Measurements from ENCODE around the gene HOMER2.

- TF ChIP-seq ZNF530 (tag by site-specific recombination; IDR thresholded peaks at IDR 0.05; ENCODE audit: low read depth), result no peak
- TF ChIP-seq HOXA7 (CRISPR knock-in tag; IDR thresholded peaks at IDR 0.05; ENCODE audit: borderline replicate concordance), result no peak
- TF ChIP-seq ZFP41 (tag by site-specific recombination; IDR thresholded peaks at IDR 0.05; ENCODE audit: borderline replicate concordance), result no peak
- no peak for TF ChIP-seq PRDM4 (tag by site-specific recombination; IDR thresholded peaks at IDR 0.05)
- no peak for TF ChIP-seq ZNF302 (tag by site-specific recombination; IDR thresholded peaks at IDR 0.05; ENCODE audit: low read depth)
- TF ChIP-seq ZNF610 (tag by site-specific recombination; IDR thresholded peaks at IDR 0.05; ENCODE audit: borderline replicate concordance), result no peak
- no peak for TF ChIP-seq ZNF623 (tag by site-specific recombination; IDR thresholded peaks at IDR 0.05)
- TF ChIP-seq REST (tag by site-specific recombination; IDR thresholded peaks at IDR 0.05), result no peak
These were observed 120.5 kb downstream of the HOMER2 start for GRCh38 chr15:82831894-82832600.

All from HEK293 (cell line).